ENCODE data around the gene ARID4A.

DNA sequence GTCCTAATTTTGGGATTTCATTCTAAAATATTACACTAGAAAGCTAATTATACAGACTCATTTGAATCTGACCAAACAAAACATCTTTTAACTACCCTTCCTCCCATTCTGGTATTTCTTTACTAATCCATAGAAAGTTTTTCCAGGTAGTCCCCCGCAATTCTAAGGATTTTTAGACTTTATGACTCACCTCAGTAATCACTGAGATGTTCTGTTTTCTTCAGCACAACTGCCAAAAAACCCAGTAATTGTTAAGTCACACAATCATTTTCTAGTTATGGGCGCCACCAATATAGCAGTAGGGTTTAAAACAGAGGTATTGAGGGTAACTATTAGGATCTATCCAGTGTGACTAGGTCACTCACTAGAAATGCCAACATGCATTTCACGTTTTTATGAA lies 1.6 kb upstream of the ARID4A start:
- no peak for TF ChIP-seq POLR2A (IDR thresholded peaks at IDR 0.05)
- TF ChIP-seq, protein P1, sequence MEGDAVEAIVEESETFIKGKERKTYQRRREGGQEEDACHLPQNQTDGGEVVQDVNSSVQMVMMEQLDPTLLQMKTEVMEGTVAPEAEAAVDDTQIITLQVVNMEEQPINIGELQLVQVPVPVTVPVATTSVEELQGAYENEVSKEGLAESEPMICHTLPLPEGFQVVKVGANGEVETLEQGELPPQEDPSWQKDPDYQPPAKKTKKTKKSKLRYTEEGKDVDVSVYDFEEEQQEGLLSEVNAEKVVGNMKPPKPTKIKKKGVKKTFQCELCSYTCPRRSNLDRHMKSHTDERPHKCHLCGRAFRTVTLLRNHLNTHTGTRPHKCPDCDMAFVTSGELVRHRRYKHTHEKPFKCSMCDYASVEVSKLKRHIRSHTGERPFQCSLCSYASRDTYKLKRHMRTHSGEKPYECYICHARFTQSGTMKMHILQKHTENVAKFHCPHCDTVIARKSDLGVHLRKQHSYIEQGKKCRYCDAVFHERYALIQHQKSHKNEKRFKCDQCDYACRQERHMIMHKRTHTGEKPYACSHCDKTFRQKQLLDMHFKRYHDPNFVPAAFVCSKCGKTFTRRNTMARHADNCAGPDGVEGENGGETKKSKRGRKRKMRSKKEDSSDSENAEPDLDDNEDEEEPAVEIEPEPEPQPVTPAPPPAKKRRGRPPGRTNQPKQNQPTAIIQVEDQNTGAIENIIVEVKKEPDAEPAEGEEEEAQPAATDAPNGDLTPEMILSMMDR (IDR thresholded peaks at IDR 0.05): no peak
